Osteoblast (primary cell): ENCODE measurements around the gene NHP2. TPM values are rescaled to one million over a fixed set of nuclear protein-coding genes. Genes with fewer than 3 reads are reported as not detected.

Experiments used
- DNase-seq: peaks from one replicate; pipeline ENCODE4 v3.0.0; 2011; ENCODE audit warnings: low spot score, mixed read lengths; ENCODE audit not compliant: insufficient read length; ENCODE audit errors: missing footprints
- H2AFZ ChIP-seq: 2 replicates; pipeline ENCODE4 v1.6.0; 2011; ENCODE audit warnings: mild to moderate bottlenecking, low read length
- H3K27ac ChIP-seq: 2 replicates; pipeline ENCODE4 v1.5.1; 2011; ENCODE audit warnings: mild to moderate bottlenecking, low read depth, low read length, moderate library complexity
- H3K27me3 ChIP-seq: 2 replicates; pipeline ENCODE4 v1.6.0; 2012; ENCODE audit warnings: mild to moderate bottlenecking, control low read depth, inconsistent platforms, low read length, moderate library complexity; ENCODE audit not compliant: insufficient read depth
- H3K36me3 ChIP-seq: 2 replicates; pipeline ENCODE4 v1.5.1; 2011; ENCODE audit warnings: mild to moderate bottlenecking, low read length, control low read depth, moderate library complexity; ENCODE audit not compliant: insufficient read depth
- H3K4me1 ChIP-seq: 2 replicates; pipeline ENCODE4 v1.5.1; 2011; ENCODE audit warnings: mild to moderate bottlenecking, low read length, control low read depth, moderate library complexity; ENCODE audit not compliant: insufficient read depth
- H3K4me2 ChIP-seq: 2 replicates; pipeline ENCODE4 v1.6.0; 2011; ENCODE audit warnings: mild to moderate bottlenecking, low read length; ENCODE audit not compliant: insufficient read depth
- H3K4me3 ChIP-seq: fragments of 200-600 bp; sonication (generic); 3 replicates; pipeline ENCODE4 v1.5.1; 2012; ENCODE audit warnings: mild to moderate bottlenecking, low read length, inconsistent platforms; ENCODE audit not compliant: insufficient read depth
- H3K79me2 ChIP-seq: 2 replicates; pipeline ENCODE4 v1.6.0; 2012; ENCODE audit warnings: mild to moderate bottlenecking, low read length, control low read depth, inconsistent platforms; ENCODE audit not compliant: insufficient read depth
- H3K9me3 ChIP-seq: 2 replicates; pipeline ENCODE4 v1.5.1; 2011; ENCODE audit warnings: low read depth, low read length, control low read depth
- H4K20me1 ChIP-seq: 2 replicates; pipeline ENCODE4 v1.6.0; 2012; ENCODE audit warnings: mild to moderate bottlenecking, low read length, control low read depth; ENCODE audit not compliant: insufficient read depth
- total RNA-seq: library from RNA; depleted of rRNA; stranded (reverse); fragments of >200 nt; gene quantifications from 2 replicates; pipeline ENCODE4 v1.2.3, GENCODE V29; 2012
- TF ChIP-seq, protein P1 (sequence below): IDR thresholded peaks from 2 replicates; pipeline ENCODE4 v1.5.1; 2011; ENCODE audit warnings: mild to moderate bottlenecking, low read depth, low read length, moderate library complexity; ENCODE audit errors: extremely low read depth

NHP2 gene
- total RNA-seq, 1 donor = 66.2 TPM

DNA sequence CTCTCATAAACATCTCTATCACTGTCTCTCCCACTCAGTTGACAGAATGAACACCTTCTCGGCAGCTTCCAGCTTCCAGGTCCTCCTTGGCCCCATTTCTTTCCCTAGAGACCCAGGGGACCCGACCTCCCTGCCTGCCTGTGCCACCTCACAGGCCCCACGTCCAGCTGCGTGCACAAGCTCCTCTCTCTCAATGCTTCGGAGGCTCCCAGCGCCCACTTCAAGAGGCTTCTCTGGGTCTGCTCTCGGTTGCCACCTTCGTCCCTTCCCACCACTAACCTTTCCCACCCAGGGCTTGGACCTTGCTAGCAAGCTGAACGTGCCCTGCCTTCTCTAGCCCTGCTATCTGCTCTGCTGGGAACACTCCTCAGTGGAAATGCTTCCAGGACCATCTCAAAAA lies 43.2 kb downstream of the NHP2 start:
- Histone ChIP-seq H2AFZ (no peak overlapping the region), H4K20me1 (no peaks in the 10 kb centered on the region), H3K36me3 (no peaks in the 10 kb centered on the region), H3K27me3 (peaks cover 31% of the 10 kb centered on the region), H3K4me2 (no peak overlapping the region), H3K4me1 (no peaks in the 10 kb centered on the region), H3K4me3 (no peak overlapping the region), H3K27ac (no peak overlapping the region), H3K79me2 (no peaks in the 10 kb centered on the region), H3K9me3 (peaks cover 2% of the 10 kb centered on the region)
- TF ChIP-seq, protein P1, sequence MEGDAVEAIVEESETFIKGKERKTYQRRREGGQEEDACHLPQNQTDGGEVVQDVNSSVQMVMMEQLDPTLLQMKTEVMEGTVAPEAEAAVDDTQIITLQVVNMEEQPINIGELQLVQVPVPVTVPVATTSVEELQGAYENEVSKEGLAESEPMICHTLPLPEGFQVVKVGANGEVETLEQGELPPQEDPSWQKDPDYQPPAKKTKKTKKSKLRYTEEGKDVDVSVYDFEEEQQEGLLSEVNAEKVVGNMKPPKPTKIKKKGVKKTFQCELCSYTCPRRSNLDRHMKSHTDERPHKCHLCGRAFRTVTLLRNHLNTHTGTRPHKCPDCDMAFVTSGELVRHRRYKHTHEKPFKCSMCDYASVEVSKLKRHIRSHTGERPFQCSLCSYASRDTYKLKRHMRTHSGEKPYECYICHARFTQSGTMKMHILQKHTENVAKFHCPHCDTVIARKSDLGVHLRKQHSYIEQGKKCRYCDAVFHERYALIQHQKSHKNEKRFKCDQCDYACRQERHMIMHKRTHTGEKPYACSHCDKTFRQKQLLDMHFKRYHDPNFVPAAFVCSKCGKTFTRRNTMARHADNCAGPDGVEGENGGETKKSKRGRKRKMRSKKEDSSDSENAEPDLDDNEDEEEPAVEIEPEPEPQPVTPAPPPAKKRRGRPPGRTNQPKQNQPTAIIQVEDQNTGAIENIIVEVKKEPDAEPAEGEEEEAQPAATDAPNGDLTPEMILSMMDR = no peak
- DNase-seq = no peak

DNA sequence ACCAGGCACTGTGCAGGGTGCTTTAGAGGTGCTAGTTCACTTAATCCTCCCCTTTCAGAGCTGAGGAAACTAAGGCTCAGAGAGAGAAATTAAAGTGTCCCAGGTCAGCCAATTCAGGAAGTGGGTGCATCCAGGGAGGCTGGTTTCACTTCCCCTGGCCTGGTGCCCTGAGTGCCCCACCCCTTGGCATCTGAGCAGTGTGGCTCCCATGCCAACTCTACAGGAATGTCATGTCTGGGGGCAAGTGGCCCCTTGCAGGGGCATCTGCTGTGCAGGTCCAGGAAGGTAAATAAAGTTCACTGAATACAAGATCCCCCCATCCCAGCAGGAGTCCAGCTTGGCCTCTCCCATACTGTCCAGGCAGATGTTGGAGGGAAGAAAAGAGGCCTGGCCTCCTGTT lies 44.7 kb downstream of the NHP2 start:
- peak; percentile 57 for DNase-seq
- no peak overlapping the region for H3K27ac ChIP-seq
- no peak overlapping the region for H2AFZ ChIP-seq
- no peaks in the 10 kb centered on the region for H3K36me3 ChIP-seq
- H3K4me1 ChIP-seq = no peaks in the 10 kb centered on the region
- no peaks in the 10 kb centered on the region for H3K79me2 ChIP-seq
- H3K4me3 ChIP-seq = no peak overlapping the region
- TF ChIP-seq, protein P1 = no peak
- H3K27me3 ChIP-seq = peaks cover 16% of the 10 kb centered on the region
- no peaks in the 10 kb centered on the region for H4K20me1 ChIP-seq
- peaks cover 2% of the 10 kb centered on the region for H3K9me3 ChIP-seq
- H3K4me2 ChIP-seq = no peak overlapping the region

DNA sequence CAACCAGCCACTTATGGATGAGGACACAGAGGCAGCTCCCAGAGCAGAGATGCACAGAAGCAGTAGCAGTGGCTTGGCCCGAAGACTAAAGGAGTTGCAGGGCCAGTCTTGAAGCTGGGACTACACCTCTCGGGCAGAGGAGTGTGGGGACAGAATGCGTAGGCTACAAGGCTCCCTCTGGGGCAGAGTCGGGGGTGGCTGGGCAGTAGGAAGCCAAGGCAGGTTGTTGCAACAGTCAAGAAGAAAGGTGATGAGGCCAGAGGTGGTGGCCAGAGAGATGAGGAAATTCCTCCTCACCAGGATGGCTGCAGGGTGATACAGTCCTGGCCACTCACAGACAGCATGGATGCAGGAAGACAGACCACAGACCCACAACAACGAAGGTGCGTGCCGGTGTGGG lies 45.2 kb downstream of the NHP2 start:
- TF ChIP-seq, protein P1 = no peak

DNA sequence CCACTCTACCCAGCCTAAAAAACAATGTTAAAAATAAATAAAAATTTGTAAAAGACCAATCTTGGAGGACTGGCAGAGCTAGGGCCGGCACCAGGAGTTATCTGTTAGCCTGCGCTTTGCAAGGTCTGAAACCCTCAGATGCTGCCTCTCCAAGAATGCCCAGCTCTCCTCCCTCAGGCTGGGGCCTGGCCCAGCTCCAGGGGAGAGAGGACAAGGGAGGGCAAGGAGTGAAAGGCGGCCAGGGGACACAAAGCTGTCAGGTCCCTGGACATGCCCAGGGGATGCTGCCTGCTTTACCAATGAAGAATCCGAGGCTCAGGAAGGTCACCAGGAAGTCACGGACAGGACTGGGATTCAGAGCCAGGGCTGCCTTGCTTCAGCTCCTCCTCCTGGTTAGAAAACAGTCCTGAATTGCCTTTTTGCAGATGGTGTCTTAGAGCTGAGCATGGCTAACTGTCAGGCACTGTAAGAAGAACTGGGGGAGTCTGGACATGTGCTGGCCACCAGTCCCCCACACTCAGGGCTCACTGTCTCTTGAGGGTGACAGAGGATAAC lies 45.9 kb downstream of the NHP2 start:
- TF ChIP-seq, protein P1 = no peak
- no peaks in the 10 kb centered on the region for H3K79me2 ChIP-seq

More for the DNA sequence above, 45.2 kb downstream of the NHP2 start:
- Histone ChIP-seq H3K27me3 (peaks cover 13% of the 10 kb centered on the region), H3K79me2 (no peaks in the 10 kb centered on the region), H3K36me3 (no peaks in the 10 kb centered on the region), H2AFZ (no peak overlapping the region), H3K4me2 (no peak overlapping the region), H3K9me3 (peaks cover 2% of the 10 kb centered on the region), H4K20me1 (no peaks in the 10 kb centered on the region), H3K4me3 (no peak overlapping the region), H3K4me1 (no peaks in the 10 kb centered on the region), H3K27ac (no peak overlapping the region)
- peak; percentile 81 for DNase-seq

More for the DNA sequence above, 45.9 kb downstream of the NHP2 start:
- no peak overlapping the region for H3K4me3 ChIP-seq
- no peaks in the 10 kb centered on the region for H3K36me3 ChIP-seq
- peaks cover 10% of the 10 kb centered on the region for H3K27me3 ChIP-seq
- no peaks in the 10 kb centered on the region for H3K4me1 ChIP-seq
- H3K27ac ChIP-seq = no peak overlapping the region
- no peak overlapping the region for H2AFZ ChIP-seq
- DNase-seq = peak; percentile 72
- H3K9me3 ChIP-seq = peaks cover 2% of the 10 kb centered on the region
- H4K20me1 ChIP-seq = no peaks in the 10 kb centered on the region
- no peak overlapping the region for H3K4me2 ChIP-seq
